Measurements from ENCODE around the gene DONSON.
"Not testable (repeated sequence)": the region's sequence is repeated elsewhere in the genome, so short reads cannot be mapped to it uniquely, and the experiment has no call there.

Gene DONSON, protein sequence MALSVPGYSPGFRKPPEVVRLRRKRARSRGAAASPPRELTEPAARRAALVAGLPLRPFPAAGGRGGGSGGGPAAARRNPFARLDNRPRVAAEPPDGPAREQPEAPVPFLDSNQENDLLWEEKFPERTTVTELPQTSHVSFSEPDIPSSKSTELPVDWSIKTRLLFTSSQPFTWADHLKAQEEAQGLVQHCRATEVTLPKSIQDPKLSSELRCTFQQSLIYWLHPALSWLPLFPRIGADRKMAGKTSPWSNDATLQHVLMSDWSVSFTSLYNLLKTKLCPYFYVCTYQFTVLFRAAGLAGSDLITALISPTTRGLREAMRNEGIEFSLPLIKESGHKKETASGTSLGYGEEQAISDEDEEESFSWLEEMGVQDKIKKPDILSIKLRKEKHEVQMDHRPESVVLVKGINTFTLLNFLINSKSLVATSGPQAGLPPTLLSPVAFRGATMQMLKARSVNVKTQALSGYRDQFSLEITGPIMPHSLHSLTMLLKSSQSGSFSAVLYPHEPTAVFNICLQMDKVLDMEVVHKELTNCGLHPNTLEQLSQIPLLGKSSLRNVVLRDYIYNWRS

DNA sequence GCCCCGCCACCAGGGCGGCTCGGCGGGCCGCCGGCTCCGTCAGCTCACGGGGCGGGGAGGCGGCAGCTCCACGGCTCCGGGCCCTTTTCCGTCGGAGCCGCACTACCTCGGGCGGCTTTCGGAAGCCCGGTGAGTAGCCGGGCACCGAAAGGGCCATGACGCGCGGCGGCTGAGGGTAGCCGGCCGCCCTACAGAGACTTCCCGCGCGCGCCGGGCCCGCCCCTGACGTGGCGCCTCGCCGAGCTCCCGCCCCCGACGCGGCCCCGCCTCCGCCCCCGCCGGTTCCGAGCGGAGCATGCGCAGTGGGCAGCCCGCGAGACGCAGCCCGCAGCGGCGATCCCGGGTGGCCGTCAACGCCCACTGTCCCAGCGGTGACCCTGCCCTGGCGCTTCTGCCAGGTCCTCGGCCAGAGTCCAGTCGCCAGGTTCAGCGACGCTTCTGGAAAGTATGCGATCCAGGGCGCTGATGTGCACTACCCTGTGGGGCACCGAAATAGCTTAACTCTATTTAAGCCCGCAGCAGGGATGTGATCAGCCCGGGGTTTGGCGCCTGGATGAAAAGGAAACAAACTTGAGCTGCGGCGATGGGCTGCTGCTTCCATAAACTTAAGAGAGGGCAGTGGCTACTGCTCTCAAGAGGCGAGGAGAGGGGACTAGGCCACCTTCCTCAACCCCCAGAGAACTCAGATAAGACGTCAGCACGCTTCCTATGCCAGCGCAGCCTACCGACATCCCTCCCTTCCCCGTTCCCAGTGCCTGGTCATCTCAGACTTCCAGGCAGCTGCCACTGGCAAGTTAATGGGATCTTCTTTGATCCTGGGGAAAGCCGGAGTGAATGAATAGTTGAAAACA lies at the start of gene DONSON:
DONSON (minus strand) TSS at position 200 of the 851 bp plus-strand sequence; CDS start at position 157, 43 bp downstream.
- peak; percentile 42 to 81 for DNase-seq

DNA sequence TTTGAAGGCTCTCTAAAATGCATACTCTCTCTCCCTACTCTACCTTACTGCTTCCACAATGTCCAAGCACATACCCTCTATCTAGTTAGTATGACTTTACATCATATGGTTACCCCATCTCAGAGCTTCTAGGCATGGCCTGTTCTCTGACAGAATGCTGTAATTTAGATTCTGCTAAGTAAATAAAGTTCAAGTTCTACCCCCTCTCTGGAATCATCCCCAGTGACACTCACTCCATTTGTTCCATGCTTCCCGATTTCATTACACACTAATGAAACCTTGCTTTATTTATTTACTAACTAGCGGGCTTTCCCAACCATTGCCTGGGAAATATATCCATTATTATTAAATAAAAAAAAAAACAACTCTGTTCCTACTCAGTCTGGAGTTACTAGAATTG lies 45.8 kb upstream of the DONSON start:
- no peak for DNase-seq

DNA sequence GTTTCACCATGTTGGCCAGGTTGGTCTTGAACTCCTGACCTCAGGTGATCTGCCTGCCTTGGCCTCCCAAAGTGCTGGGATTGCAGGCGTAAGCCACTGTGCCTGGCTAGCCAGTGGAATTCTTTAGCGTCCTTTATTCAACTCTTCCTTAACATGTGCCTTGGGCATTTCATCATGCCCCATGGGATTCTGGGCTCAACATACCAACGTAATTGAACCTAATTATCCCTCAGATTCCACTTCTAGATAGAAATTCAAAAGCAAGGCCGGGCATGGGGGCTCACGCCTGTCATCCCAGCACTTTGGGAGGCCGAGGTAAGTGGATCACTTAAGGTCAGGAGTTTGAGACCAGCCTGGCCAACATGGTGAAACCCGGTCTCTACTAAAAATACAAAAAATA lies 37.7 kb upstream of the DONSON start:
- DNase-seq, result not testable (repeated sequence)

DNA sequence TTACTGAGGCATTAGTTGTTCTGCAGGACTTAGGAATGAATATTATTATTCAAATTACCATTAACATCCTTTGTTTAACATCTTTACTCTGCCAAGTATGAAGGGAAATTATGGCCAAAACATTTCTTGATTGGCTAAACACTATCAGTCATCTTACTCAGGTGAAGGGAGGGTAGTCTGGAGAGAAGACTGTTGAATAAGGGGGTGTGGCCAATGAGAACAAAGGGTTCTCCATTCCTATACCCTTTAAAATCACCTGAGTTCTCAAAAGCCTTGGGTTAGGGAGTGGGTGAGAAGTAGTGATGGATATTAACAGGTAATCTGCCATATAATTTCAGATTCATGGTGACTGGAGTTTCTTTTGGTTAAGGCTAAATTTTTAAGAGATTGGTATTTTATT lies 33.8 kb upstream of the DONSON start:
- DNase-seq, result no peak

DNA sequence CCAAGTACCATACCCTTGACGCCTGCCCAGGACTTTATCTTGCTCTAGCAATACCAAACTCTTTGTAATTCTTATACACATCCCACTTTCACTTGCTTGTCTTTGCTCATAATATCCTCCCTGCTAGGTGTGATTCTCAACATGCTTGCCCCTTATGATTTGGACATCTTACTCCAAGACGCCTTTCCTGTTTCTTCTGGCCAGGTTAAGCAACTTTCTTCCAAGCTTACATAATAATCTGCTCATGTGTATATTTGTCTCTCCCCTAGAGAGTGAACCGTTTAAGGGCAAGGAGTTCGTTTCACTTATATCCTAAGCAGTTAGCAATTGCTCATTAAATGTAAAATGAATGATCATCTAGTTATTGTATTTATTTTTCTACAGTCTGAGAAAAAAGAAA lies 31.2 kb upstream of the DONSON start:
- DNase-seq, result no peak

DNA sequence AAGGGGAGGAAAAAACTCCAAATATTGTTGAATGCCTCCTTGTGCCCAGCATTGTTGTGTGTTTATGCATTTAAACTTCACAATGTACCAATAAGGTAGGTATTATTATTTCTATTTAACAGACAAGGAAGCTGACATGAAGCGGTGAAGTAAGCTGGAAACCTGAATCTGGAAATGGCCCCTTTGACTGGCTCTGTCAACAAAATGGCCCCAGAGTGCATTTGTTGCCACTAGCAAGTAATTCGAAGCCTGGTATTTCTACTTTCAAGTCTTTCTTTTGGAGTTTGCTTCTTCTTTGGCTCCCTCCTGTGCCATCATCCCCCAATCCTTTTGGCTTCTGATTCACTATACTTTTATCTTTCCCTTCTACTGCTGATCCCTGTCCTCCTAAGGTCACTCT lies 29.9 kb upstream of the DONSON start:
- no peak for DNase-seq

DNA sequence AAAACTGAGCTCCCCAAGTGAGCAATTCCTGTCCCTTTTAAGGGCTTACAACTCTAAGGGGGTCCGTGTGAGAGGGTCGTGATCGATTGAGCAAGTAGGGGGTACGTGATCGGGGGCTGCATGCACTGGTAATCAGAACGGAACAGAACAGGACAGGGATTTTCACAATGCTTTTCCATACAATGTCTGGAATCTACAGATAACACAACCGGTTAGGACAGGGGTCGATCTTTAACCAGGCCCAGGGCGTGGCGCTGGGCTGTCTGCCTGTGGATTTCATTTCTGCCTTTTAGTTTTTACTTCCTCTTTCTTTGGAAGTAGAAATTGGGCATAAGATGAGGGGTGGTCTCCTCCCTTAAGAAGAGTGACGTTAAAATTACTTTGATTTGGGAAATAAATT lies 29.1 kb upstream of the DONSON start:
- not testable (repeated sequence) for DNase-seq

DNA sequence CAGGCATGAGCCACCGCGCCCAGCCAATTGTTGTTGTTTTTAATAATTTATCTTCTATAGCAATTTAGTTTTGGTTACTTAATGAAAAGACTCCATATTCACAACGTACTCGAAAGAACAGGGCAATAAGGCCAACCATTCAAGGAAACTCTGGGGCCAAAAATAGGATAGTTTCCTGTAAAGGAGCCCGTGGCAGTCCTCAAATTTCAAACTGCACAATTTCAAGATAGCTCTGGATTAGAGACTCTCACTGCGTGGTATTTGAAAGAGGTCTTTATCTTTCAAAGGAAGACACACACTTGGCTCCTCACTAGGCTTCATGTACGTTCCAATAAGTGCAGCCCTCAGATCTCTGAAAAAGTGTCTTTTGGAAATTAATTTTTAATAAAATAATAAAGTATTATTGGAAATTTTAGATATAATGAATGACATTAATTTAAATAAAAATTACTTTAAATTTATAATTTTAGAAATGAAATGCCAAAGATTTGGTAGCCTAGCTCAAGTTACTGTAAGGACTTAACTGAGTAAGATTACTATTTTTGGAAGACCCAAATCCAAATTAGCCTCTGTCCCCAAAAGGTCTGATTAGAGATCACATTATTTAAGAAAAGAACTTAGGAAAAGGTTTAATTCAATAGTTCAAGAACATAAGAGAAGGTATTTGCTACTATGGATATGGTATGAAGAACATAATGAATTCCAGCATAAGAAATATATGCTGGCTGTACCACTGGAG lies 22.7 kb upstream of the DONSON start:
- no peak for DNase-seq

DNA sequence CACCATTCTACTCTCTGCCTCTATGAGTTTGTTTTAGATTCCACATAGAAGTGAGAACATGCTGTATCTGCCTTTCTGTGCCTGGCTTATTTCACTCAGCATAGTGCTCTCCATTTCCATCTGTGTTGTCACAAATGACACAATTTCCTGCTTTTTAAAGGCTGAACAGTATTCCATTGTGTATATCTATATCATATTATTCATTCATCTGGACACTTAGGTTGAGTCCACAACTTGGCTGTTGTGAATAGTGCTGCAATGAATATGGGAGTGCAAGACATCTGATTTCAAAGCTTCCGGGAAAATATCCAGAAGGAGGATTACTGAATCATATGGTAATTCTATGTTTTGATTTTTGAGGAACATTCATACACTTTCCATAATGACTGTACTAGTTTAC lies 20.1 kb upstream of the DONSON start:
- no peak for DNase-seq

DNA sequence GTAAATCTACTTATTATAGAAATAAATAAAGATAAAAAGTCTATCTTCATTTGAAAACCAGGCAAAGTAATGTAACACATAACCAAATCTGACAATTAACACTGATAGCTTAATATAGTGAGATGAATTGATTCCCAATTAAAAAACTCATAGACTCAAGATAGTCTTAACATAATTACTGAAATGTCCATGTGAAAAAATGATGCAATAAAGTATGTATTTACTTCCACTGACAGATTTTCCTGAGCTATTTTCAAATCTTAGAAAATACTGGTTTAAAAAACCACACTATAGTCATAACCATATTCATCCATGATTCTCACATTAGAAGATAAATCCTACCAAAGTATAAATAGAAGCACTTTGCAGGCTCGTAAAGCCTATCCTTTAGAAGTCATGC lies 9.6 kb upstream of the DONSON start:
- no peak for DNase-seq

DNA sequence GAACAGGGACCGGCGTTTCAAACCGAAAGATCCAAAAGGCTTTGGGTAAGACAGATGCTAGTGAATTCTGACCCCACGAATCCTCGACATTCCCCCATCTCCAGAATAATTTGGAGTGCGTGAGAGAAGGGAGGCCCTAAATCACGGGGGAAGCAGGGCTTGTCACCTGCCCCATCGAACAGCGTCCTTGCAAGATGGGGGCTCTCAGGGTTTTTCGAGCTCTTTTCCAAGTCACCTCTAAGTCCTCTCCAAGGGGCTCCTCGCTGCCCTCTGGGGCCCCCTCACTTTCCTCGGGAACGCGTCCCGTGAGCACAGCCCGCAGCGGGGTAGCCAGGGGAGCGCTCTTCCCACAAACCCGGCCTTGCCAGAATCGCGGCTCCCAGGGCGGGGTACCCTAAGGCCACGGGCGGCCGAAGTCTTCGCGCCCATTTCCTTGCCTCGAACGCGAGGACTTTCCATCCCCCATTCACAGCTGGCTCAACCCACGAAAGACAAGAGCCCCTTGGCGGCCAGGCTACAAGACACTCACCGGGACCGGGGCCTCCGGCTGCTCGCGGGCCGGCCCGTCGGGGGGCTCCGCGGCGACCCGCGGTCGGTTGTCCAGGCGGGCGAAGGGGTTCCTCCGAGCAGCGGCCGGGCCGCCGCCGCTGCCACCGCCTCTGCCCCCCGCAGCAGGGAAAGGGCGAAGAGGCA lies 546 bp downstream of the DONSON start:
- DNase-seq, result no peak

DNA sequence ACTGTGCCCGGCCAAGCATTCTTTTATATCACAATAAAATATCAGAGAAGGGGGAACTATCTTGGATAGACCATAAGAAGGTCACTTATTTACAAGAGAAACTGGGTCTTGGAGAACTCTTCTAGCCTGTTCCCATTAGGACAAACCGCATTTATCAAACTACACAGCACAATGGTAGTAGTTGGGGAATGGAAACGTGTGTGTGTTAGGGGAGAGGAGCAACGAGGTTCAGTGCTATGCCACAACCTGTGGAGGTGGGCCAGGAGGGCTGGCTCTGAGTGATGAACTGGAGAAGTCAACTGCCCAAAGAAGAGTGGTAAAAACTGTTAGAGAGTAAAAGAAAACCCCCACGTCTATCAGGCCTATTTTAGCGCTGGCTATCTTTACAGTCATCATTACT lies 1.6 kb downstream of the DONSON start:
- no peak for DNase-seq

DNA sequence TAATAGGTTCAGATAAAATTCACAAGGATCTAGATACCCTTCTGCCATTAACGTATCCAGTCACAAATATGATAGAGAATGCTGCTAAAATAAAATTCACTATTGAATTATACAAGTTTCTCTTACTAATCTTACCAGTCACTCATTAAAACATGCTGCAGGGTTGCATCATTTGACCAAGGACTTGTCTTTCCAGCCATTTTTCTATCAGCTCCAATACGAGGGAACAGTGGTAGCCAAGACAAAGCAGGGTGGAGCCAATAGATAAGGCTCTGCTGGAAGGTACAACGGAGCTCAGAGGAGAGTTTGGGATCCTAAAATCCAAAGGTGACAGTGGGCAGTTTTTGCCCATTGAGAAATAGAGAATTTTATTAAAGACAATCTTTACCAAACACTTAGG lies 4.0 kb downstream of the DONSON start:
- no peak for DNase-seq

DNA sequence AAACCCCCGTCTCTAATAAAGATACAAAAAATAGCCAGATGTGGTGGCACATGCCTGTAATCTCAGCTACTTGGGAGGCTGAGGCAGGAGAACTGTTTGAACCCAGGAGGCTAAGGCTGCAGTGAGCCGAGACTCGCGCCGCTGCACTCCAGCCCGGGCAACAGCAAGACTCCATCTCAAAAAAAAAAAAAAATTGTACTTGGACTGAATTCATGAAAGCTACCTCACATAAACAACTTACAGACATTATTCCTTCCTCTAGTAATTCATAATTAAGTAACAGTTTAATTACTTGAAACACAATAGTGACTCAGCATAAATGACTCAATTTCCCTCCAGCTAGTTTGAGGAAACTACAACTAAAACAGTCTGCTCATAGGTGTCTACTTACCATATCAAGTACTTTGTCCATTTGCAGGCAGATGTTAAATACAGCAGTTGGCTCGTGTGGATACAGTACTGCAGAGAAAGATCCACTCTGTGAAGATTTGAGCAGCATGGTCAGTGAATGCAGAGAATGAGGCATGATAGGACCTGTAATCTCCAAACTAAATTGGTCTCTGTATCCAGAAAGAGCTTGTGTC lies 9.4 kb downstream of the DONSON start:
- peak in 1 of 2 donors; percentile 58 for DNase-seq

DNA sequence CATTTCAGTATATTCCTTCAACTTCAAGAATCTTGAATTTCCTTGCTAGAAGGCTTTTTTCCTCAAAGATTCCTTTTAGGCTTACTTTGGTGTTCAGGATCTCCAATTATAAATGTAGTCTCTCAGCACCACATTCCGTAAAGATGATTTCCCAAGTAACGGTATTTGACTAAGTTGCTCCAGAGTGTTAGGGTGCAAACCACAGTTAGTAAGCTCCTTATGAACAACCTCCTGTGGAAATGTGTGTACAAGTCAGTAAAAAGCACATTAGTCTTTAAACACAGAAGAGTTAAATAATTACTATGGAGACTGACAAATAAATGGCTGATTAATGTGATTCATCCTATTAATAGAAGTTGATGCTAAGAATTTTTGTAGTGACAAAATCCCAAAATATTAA lies 10.3 kb downstream of the DONSON start:
- no peak for DNase-seq

DNA sequence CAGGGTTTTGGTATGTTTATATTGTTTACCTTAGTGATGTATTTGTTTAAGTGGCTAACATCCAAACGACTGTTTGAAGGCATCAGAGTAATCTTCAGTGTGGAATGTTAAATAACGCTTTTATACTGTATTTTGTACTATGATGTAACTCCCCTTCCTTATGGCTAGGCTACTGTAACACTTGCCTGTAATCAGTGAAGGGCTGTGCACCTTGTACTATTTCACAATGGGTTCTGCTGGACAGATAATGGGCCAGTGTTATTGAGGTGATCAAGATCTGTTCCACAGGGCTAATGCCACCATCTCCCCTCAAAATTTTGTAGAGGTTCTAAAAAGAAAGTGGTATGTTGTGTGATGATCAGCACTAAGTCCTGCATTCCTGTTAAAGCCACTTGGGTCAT lies 11.7 kb downstream of the DONSON start:
- DNase-seq, result not testable (repeated sequence)

DNA sequence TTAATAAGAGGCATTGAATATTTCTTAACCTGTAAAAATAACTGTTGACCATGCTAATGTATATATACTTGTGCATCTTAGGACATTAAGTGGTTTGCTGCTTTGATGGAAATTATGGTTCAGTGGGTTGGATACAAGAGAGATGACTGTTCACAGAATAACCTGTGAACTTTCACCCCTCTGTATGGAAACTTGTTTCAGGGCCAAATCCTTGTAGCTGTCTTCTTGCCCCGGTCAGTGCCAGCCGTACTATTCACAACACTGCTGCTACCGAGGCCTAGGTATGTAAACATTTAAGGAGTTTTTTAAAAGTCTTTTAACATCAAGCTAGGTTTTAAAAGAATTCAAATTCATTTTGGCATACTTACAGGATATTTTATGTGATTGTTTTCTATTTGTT lies 16.1 kb downstream of the DONSON start:
- no peak for DNase-seq

DNA sequence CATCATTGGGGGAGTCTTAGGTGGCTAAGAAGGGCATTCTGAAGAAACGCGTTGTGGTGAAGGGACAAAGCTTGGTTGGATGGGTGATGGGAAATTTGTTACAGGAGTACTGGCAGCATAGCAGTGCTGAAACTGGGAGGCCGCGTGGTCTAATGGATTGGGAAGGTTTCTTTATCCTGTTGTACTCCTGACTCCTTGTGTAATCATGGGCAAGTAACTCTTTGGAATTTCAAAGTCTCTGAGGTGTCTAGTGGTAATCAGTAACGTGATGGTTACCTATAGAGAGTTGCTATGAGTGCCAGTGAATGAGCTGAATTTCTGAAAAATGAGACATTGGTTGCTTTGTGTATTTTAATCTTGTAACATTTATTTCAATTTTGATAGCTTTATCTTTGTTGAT lies 18.5 kb downstream of the DONSON start:
- DNase-seq, result no peak

DNA sequence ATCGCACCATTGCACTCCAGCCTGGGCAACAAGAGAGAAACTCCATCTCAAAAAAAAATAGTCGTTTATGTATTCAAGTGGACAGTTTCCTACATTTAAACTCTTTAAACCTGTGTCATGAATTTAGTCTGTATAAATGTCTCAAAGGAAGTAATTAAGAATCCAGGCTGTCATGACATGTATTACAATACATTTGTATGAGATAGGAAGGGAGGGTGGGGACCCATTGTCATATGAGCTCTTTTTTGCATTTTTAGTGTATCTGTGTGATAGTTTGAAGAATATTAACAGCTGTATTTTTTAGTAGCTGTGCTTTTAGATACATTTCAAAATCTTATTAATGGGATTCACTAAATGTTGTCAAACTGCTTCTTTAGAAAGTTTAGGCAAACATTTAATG lies 20.0 kb downstream of the DONSON start:
- DNase-seq, result no peak

DNA sequence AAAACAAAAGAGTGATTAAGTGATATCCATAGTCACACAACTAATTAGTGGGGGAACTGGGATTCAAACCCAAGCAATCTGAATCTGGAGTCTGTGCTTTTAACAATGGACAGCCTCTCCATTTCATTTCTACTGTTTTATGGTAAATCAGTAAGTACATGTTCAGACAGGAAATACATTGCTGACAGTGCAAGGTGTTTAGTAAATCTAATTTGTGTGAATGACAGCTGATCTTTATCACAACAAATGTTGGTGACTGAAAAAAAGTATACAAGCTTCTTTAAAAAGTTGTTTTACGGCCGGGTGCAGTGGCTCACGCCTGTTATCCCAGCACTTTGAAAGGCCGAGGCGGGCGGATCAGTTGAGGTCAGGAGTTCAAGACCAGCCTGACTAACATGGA lies 20.6 kb downstream of the DONSON start:
- no peak for DNase-seq

DNA sequence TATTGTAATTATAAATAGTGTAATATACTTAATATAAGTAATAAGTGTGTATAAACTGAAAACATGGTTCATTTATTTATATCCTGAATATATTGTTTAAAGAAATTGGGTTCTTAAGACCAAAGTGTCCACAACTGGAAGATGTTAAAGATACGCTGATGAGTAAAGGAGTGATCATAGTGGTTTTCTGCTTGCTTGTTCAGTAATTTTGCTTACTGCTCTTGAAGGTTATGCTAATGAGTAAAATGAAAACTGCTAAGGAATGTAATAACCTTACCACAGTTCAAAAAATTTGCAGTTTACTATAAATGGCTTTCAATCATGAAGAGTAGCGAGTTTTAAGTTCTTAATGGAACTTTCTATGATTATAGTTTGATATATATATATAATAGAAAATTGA lies 22.0 kb downstream of the DONSON start:
- DNase-seq, result no peak

DNA sequence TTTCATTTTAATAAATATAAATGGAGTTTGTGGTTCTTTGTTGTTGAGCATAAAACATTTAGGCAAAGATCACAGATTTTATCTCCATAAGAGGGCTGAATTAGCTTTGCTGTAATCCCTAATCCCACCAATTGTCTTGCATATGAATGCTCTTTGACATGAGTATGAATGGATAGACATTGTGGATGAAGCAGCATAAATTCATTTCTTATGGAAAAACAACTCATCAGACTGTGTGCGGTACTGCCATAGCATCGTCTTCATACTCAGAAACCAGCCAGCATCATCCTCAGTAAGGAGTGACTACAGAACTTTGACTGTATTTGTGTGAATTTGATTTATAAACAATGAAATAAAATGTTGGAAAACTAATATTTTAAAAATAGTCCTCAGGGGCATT lies 26.1 kb downstream of the DONSON start:
- DNase-seq, result no peak

Measured in bone marrow (tissue), 2 donors.